Measurements from ENCODE around the gene FXYD4.

DNA sequence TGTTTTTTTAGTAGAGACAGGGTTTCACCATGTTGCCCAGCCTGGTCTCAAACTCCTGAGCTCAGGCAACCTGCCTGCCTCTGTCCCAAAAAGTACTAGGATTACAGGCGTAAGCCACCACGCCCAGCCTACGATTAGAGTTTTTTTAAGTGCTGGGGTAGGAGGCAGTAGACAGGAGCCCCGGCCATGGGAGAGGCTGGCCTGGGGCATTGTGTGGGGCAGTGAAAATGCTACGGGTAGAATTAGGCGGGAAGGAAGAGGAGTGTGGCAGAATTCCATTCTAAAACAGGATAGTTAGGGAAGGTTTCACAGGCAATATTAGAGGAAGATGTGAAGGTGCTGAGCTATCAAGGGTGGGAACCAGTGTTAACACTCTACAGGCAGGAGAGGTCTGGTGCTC lies 31.3 kb upstream of the FXYD4 start:
- TF ChIP-seq, protein P1, sequence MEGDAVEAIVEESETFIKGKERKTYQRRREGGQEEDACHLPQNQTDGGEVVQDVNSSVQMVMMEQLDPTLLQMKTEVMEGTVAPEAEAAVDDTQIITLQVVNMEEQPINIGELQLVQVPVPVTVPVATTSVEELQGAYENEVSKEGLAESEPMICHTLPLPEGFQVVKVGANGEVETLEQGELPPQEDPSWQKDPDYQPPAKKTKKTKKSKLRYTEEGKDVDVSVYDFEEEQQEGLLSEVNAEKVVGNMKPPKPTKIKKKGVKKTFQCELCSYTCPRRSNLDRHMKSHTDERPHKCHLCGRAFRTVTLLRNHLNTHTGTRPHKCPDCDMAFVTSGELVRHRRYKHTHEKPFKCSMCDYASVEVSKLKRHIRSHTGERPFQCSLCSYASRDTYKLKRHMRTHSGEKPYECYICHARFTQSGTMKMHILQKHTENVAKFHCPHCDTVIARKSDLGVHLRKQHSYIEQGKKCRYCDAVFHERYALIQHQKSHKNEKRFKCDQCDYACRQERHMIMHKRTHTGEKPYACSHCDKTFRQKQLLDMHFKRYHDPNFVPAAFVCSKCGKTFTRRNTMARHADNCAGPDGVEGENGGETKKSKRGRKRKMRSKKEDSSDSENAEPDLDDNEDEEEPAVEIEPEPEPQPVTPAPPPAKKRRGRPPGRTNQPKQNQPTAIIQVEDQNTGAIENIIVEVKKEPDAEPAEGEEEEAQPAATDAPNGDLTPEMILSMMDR (IDR thresholded peaks at IDR 0.05) = no peak
- TF ChIP-seq POLR2AphosphoS5 (IDR thresholded peaks at IDR 0.05) (no peak), POLR2A (IDR thresholded peaks at IDR 0.05) (no peak), EP300 (IDR thresholded peaks at IDR 0.05; ENCODE audit: low read depth) (no peak)

All from transverse colon (tissue), 4 donors.